Measurements from ENCODE around the gene PXK.
A peak's percentile ranks its signal among the peaks of the same experiment; 100 is the strongest.

GRCh38 chr3:58332575-58333188 is at the start of gene PXK:
- TF ChIP-seq, protein P1, sequence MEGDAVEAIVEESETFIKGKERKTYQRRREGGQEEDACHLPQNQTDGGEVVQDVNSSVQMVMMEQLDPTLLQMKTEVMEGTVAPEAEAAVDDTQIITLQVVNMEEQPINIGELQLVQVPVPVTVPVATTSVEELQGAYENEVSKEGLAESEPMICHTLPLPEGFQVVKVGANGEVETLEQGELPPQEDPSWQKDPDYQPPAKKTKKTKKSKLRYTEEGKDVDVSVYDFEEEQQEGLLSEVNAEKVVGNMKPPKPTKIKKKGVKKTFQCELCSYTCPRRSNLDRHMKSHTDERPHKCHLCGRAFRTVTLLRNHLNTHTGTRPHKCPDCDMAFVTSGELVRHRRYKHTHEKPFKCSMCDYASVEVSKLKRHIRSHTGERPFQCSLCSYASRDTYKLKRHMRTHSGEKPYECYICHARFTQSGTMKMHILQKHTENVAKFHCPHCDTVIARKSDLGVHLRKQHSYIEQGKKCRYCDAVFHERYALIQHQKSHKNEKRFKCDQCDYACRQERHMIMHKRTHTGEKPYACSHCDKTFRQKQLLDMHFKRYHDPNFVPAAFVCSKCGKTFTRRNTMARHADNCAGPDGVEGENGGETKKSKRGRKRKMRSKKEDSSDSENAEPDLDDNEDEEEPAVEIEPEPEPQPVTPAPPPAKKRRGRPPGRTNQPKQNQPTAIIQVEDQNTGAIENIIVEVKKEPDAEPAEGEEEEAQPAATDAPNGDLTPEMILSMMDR (IDR thresholded peaks at IDR 0.05), result peak in 2 of 3 experiments; percentile 16 to 46
- peak; percentile 55 to 56 for TF ChIP-seq POLR2AphosphoS5 (IDR thresholded peaks at IDR 0.05)
